ENCODE data around the gene ELANE. TPM values are rescaled to one million over a fixed set of nuclear protein-coding genes. Genes with fewer than 3 reads are reported as not detected.
A peak's percentile ranks its signal among the peaks of the same experiment; 100 is the strongest.
"Not testable (repeated sequence)": the region's sequence is repeated elsewhere in the genome, so short reads cannot be mapped to it uniquely, and the experiment has no call there.

The ELANE gene
- total RNA-seq, 4 donors from 2014 or later = 0.72 to 7.7 (median 1.0) TPM; not detected in 1

DNA sequence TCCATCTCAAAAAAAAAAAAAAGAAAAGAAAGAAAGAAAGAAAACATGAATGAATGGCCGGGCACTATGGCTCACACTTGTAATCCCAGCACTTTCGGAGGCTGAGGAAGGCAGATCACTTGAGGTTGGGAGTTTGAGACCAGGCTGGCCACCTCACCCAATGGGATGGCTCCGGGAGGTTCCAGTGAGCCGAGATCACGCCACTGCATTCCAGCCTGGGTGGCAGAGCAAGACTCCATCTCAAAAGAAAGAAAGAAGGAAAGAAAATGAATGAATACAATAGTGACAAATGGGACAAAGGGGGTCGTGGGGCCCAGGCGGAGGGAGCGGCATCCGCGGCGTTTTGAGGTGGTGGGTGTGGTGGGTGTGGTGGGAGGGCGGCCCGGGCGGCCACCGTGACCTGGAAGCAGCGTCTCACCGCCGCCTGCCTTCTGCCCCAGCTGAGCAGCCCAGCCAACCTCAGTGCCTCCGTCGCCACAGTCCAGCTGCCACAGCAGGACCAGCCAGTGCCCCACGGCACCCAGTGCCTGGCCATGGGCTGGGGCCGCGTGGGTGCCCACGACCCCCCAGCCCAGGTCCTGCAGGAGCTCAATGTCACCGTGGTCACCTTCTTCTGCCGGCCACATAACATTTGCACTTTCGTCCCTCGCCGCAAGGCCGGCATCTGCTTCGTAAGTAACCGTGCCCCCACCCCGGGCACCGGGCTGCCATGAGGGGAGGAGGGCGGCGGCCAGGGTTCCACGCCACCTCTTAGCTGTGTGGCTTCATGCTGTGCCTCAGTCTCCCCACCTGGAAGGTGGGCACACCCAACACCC is 6.2 kb upstream of the ELANE start:
- DNase-seq (ENCODE audit: low spot score) = no peak
- no peak for ATAC-seq (ENCODE audit: low FRiP score)
- TF ChIP-seq, protein P1, sequence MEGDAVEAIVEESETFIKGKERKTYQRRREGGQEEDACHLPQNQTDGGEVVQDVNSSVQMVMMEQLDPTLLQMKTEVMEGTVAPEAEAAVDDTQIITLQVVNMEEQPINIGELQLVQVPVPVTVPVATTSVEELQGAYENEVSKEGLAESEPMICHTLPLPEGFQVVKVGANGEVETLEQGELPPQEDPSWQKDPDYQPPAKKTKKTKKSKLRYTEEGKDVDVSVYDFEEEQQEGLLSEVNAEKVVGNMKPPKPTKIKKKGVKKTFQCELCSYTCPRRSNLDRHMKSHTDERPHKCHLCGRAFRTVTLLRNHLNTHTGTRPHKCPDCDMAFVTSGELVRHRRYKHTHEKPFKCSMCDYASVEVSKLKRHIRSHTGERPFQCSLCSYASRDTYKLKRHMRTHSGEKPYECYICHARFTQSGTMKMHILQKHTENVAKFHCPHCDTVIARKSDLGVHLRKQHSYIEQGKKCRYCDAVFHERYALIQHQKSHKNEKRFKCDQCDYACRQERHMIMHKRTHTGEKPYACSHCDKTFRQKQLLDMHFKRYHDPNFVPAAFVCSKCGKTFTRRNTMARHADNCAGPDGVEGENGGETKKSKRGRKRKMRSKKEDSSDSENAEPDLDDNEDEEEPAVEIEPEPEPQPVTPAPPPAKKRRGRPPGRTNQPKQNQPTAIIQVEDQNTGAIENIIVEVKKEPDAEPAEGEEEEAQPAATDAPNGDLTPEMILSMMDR (IDR thresholded peaks at IDR 0.05) = no peak

DNA sequence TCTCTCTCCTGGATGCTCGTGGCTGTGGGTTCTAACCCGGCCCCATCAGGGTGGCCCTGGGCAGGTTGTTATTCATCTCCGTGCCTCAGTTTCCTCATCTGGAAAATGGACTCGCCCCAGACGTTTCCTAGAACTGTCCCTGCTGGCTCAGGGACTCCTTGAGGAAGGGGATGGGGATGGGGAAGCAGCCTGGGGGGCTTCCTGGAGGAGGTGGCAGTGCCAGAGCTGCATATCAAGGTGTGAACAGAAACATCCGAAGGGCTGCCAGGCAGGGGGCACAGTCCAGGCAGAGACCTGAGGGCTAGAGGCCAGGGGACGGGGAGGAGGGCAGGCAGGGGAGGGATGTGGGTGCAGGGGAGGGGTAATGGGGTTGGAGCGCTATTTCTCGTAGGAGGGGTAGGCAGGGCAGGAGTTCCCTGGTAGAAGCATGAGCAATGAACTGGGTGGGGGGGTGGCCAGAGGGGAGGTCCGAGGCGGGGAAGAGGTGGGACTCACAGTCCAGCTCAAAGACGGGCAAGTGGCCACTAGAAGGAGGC is 3.6 kb upstream of the ELANE start:
- TF ChIP-seq, protein P1 (IDR thresholded peaks at IDR 0.05) = no peak
- DNase-seq (ENCODE audit: low spot score) (no peak), ATAC-seq (ENCODE audit: low FRiP score) (peak; percentile 43)

- ATAC-seq (ENCODE audit: low FRiP score) = not testable (repeated sequence)
Measured at GRCh38 chr19:849195-849594, 2.9 kb upstream of the ELANE start.

DNA sequence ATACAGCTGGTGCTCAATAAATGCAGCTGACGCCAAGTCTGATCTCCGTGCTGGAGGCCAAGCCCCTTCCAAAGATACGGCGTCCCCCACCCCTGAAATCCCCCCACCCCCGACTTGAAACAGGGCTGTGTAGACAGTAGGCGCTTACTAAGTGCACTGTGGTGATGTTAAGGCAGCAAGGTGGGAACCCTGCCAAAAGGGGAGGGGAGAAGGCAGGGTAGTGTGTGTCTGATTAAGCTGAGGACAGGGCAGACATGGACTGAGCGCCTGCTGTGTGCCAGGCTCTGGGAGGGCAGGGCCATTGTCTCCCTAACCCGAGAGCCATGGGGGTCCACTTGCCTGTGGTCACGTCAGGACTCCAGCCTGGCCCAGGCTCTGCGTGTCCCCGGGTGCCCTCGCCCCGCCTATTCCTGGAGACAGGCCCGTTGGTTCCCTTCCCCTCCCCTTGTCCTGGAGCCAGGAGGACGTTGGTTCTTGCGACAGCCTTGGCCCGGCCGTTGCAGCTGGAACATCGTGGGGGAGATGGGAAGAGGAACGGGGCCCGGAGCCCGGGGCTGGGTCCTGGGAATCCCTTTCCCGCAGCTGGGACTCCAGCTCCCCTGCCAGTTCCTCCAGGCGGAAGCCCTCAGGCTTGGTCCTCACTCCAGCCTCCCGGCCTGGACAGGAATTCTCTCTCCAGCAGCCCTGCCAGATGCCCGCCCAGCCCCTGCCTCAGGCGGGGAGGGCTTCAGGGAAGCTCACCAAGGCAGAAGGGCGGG is 1.7 kb upstream of the ELANE start:
- DNase-seq (ENCODE audit: low spot score) = peak; percentile 65
- TF ChIP-seq, protein P1 (IDR thresholded peaks at IDR 0.05) = no peak
- peak; percentile 80 for ATAC-seq (ENCODE audit: low FRiP score)

More at GRCh38 chr19:849195-849594, 2.9 kb upstream of the ELANE start:
- not testable (repeated sequence) for DNase-seq (ENCODE audit: low spot score)

DNA sequence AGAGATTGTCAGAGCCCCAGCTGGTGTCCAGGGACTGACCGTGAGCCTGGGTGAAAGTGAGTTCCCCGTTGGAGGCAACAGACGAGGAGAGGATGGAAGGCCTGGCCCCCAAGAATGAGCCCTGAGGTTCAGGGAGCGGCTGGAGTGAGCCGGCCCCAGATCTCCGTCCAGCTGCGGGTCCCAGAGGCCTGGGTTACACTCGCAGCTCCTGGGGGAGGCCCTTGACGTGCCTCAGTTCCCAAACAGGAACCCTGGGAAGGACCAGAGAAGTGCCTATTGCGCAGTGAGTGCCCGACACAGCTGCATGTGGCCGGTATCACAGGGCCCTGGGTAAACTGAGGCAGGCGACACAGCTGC is 1.1 kb upstream of the ELANE start:
- DNase-seq (ENCODE audit: low spot score) = no peak
- TF ChIP-seq, protein P1 (IDR thresholded peaks at IDR 0.05) = no peak

DNA sequence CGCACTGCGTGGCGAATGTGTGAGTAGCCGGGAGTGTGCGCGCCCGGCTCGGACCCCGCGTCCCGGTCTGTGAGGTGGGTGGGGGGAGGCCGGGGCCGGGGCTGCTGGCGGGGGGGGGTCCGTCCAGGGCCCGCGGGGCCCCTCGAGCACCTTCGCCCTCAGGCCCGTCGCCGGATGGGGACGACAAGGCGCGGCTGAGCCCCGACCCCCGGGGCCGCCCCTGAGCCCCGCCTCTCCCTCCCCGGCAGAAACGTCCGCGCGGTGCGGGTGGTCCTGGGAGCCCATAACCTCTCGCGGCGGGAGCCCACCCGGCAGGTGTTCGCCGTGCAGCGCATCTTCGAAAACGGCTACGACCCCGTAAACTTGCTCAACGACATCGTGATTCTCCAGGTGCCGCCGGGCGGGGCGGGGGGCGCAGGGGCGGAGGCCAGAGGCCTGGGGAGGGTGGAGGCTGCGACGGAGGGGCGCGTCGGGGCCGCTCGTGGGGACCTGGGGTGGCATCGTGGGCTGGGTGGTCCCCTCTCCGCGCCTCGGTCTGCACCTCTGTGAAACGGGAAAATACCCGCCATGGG is 997 bp downstream of the ELANE start:
- DNase-seq (ENCODE audit: low spot score) (no peak), ATAC-seq (ENCODE audit: low FRiP score) (no peak)
- TF ChIP-seq, protein P1 (IDR thresholded peaks at IDR 0.05) = no peak

More for the DNA sequence above, 1.1 kb upstream of the ELANE start:
- ATAC-seq (ENCODE audit: low FRiP score) = no peak

- DNase-seq (ENCODE audit: low spot score); ATAC-seq (ENCODE audit: low FRiP score): not testable (repeated sequence)
Measured at GRCh38 chr19:853614-854220, 1.6 kb downstream of the ELANE start.
